GM18498 (cell line): Measurements from ENCODE around the gene WDR64.

ENCODE experiments used
- ATAC-seq: cut with Tn5 transposase; IDR thresholded peaks from one replicate; pipeline ENCODE4 v1.9.1; 2021; ENCODE audit warnings: mild to moderate bottlenecking, moderate library complexity; ENCODE audit not compliant: unreplicated experiment

WDR64 gene

GRCh38 chr1:241652012-241652411 lies at the start of gene WDR64:
Gene WDR64, plus strand, starts transcription at chr1:241652281. Its CDS starts 204 bp downstream, at chr1:241652485.
- no peak for ATAC-seq

DNA sequence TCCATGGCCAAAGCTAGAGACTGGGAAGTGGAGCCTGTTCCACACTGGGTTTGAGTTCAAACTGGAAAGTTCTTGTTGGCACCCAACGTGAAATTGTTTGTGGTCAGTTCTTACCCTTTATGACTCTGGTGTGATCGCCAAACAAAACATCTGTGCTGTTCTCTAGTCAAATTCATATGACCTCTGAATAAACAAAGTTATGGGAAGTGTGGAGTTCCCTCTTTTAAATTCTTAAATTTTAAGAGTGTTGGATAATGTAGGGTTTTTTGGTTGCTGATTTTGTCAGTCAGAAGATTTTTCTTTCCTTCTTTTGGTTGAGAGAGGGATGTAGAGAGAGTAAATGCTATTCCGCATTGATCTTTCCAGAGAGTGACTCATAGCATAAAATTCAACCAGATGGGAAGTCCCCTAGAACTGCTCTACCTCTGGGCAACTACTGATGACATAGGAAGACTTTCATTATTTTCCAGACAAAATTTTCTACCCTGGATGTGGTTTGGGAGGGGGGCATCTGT lies 48.3 kb upstream of the WDR64 start:
- no peak for ATAC-seq

DNA sequence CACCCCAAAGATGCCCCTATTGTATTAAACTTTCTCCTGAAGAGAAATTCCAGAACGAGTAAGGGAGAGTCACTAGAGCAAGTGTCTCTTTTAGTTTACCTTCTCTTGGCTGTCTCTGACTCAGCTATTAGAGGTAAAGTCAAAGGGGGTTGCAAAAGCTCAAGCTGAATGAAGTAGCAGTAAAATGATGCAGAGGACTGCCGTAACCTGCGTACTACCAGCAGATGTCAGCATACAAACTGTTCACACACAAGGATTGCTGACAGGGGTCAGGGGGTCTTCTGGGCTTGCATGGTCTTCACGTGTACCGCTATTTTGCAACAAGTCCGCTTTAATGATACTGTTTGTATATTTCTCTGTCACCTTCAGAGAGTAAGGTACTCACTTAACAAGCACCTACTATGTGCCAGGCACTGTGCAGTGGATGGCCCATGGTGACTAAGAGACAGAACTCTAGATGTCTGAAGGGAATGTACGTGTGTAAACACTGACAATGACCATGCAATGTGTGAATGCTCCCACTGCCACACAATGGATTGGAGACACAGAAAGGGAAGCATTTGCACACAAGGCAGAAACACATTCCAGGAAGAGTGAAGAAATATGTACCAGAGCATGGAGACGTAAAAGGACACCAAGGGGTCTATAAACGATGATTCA lies 46.8 kb upstream of the WDR64 start:
- no peak for ATAC-seq

DNA sequence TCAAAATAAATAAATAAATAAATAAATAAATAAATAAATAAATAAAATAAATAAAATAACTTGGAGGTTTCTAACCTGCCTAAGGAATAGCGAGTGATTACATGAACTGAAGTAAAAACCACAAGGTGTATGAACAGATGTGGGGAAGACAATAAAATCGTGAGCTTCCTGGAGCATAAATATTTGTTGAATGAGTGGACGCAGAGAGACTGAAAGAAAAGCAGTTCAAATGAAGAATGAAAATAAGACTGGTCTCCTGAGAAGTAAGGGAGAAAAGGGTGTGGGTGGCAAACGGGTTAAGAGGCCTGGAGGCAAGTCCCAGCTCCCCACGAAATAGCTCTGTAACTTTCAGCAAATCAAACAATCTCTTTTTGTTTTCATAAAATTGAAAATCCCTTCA lies 45.5 kb upstream of the WDR64 start:
- ATAC-seq, result no peak

DNA sequence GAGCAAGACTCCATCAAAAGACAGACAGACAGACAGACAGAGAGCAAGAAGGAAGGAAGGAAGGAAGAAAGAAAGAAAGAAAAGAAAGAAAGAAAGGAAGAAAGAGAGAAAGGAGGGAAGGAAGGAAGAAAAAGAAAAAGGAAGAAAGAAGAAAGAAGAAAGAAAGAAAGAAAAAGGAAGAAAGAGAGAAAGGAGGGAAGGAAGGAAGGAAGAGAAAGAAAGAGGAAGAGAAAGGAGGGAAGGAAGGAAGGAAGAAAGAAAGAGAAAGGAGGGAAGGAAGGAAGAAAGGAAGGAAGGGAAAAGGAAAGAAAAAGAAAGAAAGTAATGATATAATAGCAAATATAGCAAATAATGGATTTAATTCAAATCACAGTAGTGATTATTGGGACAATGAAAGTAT lies 44.6 kb upstream of the WDR64 start:
- ATAC-seq, result no peak

GRCh38 chr1:241608379-241609033 lies 43.6 kb upstream of the WDR64 start:
- no peak for ATAC-seq

- no peak for ATAC-seq
Measured at GRCh38 chr1:241610056-241610815, 41.8 kb upstream of the WDR64 start.

DNA sequence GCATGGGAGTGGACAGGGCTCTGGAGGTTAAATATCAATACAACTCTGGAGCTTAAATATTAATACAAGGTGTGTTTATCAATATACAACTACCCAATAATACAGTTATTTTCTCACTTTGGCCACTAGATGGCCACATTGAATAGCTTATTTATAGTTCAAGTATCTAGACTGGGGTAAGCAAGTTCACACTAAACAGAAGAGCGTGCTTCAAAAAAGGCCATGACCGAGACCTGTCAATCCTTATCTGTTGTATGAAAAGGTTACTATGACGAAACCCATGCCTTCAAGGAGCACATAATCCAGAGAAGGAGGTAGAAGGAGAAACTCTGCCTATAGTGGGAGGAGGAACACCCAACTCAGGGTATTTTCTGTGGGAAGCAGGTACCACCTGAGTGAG lies 41.0 kb upstream of the WDR64 start:
- peak; percentile 91 for ATAC-seq

GRCh38 chr1:241611736-241612135 lies 40.3 kb upstream of the WDR64 start:
- ATAC-seq, result no peak

- no peak for ATAC-seq
Measured at GRCh38 chr1:241612533-241613477, 39.3 kb upstream of the WDR64 start.

DNA sequence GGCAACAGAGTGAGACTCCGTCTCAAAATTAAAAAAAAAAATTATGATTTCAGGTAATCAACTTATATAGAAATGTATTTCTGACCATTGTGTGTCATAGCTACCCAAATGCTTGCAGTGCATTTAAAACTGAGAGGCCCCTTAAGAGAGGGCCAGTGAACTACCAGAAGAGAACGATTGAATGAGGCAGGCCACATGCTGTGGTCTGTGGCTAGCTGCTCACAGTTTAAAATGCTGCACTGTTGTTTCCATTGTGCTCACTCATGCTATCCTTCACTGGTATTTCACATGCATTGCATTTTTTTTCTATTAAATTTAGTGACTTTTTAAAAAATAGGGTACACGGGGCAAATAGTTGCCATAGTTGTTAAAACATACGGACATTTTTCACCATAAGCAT lies 37.9 kb upstream of the WDR64 start:
- no peak for ATAC-seq

- no peak for ATAC-seq
Measured at GRCh38 chr1:241614572-241614971, 37.5 kb upstream of the WDR64 start.

DNA sequence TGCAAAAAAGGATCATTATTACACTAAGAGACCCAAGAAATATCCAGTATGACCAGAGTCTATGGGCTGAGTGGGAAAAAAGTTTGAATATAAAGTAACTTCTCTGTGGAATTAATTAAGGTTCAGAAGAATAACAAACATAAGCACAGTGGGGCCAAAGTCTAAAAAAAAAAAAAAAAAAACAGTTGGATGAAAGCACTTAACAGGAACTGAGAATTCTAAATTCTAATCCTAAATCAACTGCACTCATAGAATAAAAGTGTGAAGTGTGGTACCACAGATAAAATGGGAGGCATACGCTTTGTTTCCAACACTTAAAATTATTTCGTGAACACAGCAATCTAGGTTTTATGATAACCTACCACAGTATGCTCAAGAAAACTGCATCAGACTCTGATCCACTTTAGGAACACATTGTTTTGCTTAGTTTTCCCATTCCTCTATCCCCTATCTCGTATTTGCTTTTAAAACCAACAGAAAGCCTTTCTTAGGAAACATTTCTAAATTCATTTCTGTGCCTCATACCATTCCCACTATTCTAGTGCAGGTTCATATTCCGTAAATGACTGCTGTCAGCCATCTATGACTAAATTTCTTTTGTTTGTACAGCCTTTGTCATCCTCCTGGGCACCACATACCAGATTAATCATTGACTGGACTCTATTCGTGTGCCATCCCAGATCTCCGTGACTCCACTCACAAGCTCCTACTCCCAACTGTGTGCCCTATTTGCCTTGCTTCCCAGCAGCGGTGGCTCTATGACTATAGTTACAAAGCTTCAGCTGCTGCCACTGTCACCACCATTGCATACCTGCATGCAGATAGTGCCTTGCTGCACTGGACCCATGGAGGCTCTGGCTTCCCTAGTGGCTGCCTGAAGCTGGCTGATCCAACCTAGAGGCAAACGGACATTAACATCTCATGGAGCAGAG lies 36.8 kb upstream of the WDR64 start:
- ATAC-seq, result no peak

DNA sequence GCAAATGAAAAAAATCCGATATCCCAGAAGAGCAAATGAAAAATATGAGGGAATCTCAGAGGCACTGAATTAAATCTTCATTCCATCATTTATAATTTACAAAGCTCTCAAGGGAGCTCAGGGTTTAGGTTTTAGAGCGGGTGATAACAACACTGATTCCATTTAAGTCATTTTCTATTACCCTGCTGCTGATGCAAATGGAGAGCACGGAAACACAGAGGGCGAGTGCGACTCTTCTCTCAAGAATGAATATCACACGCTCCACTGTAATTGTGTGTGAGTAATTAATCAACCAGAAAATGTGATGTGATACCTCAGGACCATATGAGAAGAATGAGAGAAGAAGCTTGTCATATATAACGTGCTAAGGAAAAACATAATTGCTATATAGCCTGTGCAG lies 34.7 kb upstream of the WDR64 start:
- ATAC-seq, result no peak

DNA sequence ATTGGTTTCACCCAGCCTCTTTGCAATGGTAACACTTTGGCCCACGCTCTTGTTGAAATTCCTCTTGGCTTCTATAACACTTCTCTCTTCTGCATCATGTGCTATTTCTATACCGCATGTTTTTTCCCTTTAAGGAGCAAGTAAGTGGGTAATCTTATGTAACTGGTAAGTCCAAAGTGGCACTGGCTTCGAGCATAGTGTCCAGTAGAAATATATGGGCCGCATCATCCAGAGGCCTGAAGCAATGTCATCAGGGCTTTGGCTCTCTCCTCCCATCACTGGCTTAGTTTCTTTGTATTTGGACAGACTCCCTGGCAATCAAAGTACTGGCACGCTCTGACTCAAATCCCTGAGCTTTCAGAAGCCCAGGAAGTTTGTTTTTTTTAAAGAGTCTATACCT lies 29.4 kb upstream of the WDR64 start:
- no peak for ATAC-seq

GRCh38 chr1:241624935-241625334 lies 27.1 kb upstream of the WDR64 start:
- no peak for ATAC-seq

GRCh38 chr1:241627453-241628259 lies 24.4 kb upstream of the WDR64 start:
- ATAC-seq, result peak; percentile 88

DNA sequence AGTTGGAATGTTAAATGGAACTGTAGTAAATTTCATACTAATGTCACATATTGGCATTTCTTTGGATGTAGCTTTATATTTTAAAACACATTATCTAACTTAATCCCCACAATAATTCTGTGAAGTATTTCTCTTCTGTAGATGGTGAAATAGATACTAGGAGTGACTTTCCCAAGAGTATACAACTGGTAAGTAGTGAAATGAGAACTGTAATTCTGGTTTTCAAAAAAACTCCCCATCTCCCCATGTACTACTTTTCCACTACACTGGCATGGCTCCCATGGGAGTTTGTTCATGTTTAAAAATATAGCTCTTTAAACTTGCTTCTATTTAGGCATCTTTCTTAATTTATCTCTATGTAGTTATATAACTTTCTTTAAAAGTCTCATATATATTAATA lies 22.1 kb upstream of the WDR64 start:
- ATAC-seq, result no peak

GRCh38 chr1:241630476-241630875 lies 21.6 kb upstream of the WDR64 start:
- no peak for ATAC-seq
